HepG2 (cell line): Measurements from ENCODE around the gene MORN5. TPM values are rescaled to one million over a fixed set of nuclear protein-coding genes. Genes with fewer than 3 reads are reported as not detected.

Source experiments
- CBX5 ChIP-seq: sonication (generic); formaldehyde crosslinking; IDR thresholded peaks from 2 replicates; pipeline ENCODE4 v1.4.0; 2020; ENCODE audit warnings: missing genetic modification reagents, borderline replicate concordance
- CHCHD3 ChIP-seq: sonication (generic); formaldehyde crosslinking; IDR thresholded peaks from 2 replicates; pipeline ENCODE4 v1.8.0; 2022; ENCODE audit warnings: mild to moderate bottlenecking, missing genetic modification reagents, moderate library complexity
- EED ChIP-seq: sonication (generic); formaldehyde crosslinking; IDR thresholded peaks from 2 replicates; pipeline ENCODE4 v1.5.0; 2020; ENCODE audit warnings: mild to moderate bottlenecking, missing genetic modification reagents
- FOXK1 ChIP-seq: sonication (generic); formaldehyde crosslinking; IDR thresholded peaks from 2 replicates; pipeline ENCODE4 v1.4.0; 2020; ENCODE audit warnings: low read depth, missing genetic modification reagents, borderline replicate concordance
- FOXK2 ChIP-seq: fragments of 450-650 bp; IDR thresholded peaks from 2 replicates; pipeline ENCODE4 v1.6.1; 2016
- HNF4G ChIP-seq, 2 experiments: sonication (generic) in 1 of 2; formaldehyde crosslinking in 1 of 2; IDR thresholded peaks; 2 replicates each; pipeline versions ENCODE4 v1.4.0 to v1.6.1; 2011 to 2020; ENCODE audit warnings: borderline replicate concordance in 2 of 2, low read depth in 2 of 2, mild to moderate bottlenecking in 2 of 2, low read length in 1 of 2, missing genetic modification reagents in 1 of 2, moderate library complexity in 1 of 2
- PTBP1 ChIP-seq: fragments of 200-400 bp; formaldehyde crosslinking; IDR thresholded peaks from 2 replicates; pipeline ENCODE4 v1.6.1; 2018; ENCODE audit warnings: low read length, low read depth; ENCODE audit not compliant: poor library complexity, severe bottlenecking
- SP1 ChIP-seq, 2 experiments: fragments of 450-650 bp in 1 of 2; sonication (generic) in 1 of 2; formaldehyde crosslinking in 1 of 2; IDR thresholded peaks; 2 replicates each; pipeline versions ENCODE4 v1.4.0 to v1.6.1; 2016 to 2020; ENCODE audit warnings: missing genetic modification reagents in 1 of 2
- ZNF12 ChIP-seq: sonication (generic); formaldehyde crosslinking; IDR thresholded peaks from 2 replicates; pipeline ENCODE4 v1.5.0; 2020; ENCODE audit warnings: missing genetic modification reagents
- ZNF317 ChIP-seq: sonication (generic); formaldehyde crosslinking; IDR thresholded peaks from 2 replicates; pipeline ENCODE4 v1.5.0; 2020; ENCODE audit warnings: mild to moderate bottlenecking, missing genetic modification reagents
- ZSCAN29 ChIP-seq: sonication (generic); formaldehyde crosslinking; conservative IDR thresholded peaks from 2 replicates; pipeline ENCODE4 v1.4.0; 2020; ENCODE audit warnings: mild to moderate bottlenecking, missing genetic modification reagents
- ZSCAN9 ChIP-seq: IDR thresholded peaks from 2 replicates; pipeline ENCODE4 v1.6.1; 2016; ENCODE audit warnings: borderline replicate concordance
- polyA plus RNA-seq, 8 experiments: library from polyadenylated mRNA; depleted of rRNA in 3 of 8; stranded (reverse) in 7 of 8; unstranded in 1 of 8; fragments of >200 nt; fragmentation: Illumina TruSeq in 4 of 8; extraction: Trizol in 4 of 8; gene quantifications; 2 replicates each; pipeline versions ENCODE4 v1.2.1 to v1.2.3, GENCODE V29; 2011 to 2016; ENCODE audit warnings: low read depth in 4 of 8, missing spikeins in 1 of 8, mixed read lengths in 1 of 8; ENCODE audit not compliant: insufficient read depth in 1 of 8
- total RNA-seq, 5 experiments: library from RNA; depleted of rRNA; stranded (reverse); fragments of >200 nt; fragmentation: Illumina TruSeq; extraction: Trizol; gene quantifications; 2 replicates each; pipeline ENCODE4 v1.2.3, GENCODE V29; 2016; ENCODE audit warnings: low read depth in 1 of 5
- TF ChIP-seq, protein P1 (sequence below): IDR thresholded peaks from 2 replicates; pipeline ENCODE4 v1.6.1; 2016; ENCODE audit warnings: mild to moderate bottlenecking, missing biosample characterization, missing genetic modification reagents
- TF ChIP-seq, protein P2 (sequence below): sonication (generic); formaldehyde crosslinking; IDR thresholded peaks from 2 replicates; pipeline ENCODE4 v1.4.0; 2020; ENCODE audit warnings: mild to moderate bottlenecking, missing genetic modification reagents, borderline replicate concordance
- TF ChIP-seq, protein P3 (sequence below): IDR thresholded peaks from 2 replicates; pipeline ENCODE4 v1.6.1; 2016
- TF ChIP-seq, protein P4 (sequence below): sonication (generic); formaldehyde crosslinking; IDR thresholded peaks from 2 replicates; pipeline ENCODE4 v1.4.0; 2020; ENCODE audit warnings: missing genetic modification reagents, mild to moderate bottlenecking, borderline replicate concordance
- TF ChIP-seq, protein P5 (sequence below): sonication (generic); formaldehyde crosslinking; IDR thresholded peaks from 2 replicates; pipeline ENCODE4 v1.5.0; 2020; ENCODE audit warnings: mild to moderate bottlenecking, missing genetic modification reagents

Gene MORN5
- total and polyA plus RNA-seq, 2 of the 13 experiments (the other 11 are each of a cell fraction or from before 2014, with no cell fraction given), result not detected

DNA sequence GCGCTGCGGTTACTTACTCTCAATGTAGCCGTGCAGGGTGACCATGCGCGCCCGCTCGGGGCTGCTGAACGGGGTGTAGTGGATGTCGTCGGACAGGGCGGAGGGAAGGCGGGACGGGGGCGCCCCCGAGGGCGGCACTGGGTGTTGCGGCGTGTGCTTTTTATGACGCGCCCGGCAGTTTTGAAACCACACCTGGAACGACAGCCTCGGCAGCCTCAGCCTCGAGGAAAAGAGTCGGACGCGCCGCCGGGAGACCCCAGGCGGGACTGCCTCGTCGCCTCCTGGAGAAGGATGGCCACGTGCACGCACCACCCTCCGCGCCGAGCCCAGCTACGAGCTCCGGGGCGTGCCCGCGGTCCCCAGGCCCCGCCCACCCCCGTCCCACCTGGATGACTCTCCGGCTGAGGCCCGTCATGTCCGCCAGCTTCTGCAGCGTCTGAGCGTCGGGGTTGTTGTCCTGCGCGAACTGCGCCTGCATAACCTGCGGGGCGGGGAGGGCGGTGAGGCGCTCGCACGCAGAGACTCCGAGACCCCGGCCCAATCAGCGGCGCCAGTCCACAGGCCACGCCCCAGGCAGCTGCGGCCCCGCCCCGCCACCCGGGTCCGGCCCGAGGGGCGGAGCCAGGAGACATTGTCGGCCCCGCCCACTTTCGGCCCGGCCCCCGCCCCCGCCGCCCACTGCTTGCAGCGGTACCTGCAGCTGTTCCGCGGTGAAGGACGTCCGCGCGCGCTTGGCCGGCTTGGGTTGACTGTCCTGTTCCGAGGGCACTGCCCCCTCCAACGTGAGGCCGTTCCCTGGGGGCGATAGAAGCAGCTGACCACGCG lies 54.1 kb downstream of the MORN5 start (continued):
- TF ChIP-seq ZSCAN9 (CRISPR knock-in tag) (no peak; the same call in 1 of the 2 replicates), CHCHD3 (CRISPR knock-in tag) (peak; percentile 78; the same call in 1 of the 2 replicates), SP1 (IDR thresholded peaks at IDR 0.05) (no peak), SP1 (CRISPR knock-in tag; IDR thresholded peaks at IDR 0.05) (peak; percentile 57; the same call in 1 of the 2 replicates), PTBP1 (no peak), EED (CRISPR knock-in tag) (peak; percentile 65; the same call in 1 of the 2 replicates), FOXK1 (CRISPR knock-in tag) (no peak), ZNF317 (CRISPR knock-in tag) (no peak), HNF4G (IDR thresholded peaks at IDR 0.05; ENCODE audit: borderline replicate concordance, low read depth, low read length) (no peak), HNF4G (CRISPR knock-in tag; IDR thresholded peaks at IDR 0.05; ENCODE audit: borderline replicate concordance, low read depth) (no peak), ZSCAN29 (no peak), CBX5 (CRISPR knock-in tag) (no peak), ZNF12 (no peak), FOXK2 (no peak)
- TF ChIP-seq, protein P1, sequence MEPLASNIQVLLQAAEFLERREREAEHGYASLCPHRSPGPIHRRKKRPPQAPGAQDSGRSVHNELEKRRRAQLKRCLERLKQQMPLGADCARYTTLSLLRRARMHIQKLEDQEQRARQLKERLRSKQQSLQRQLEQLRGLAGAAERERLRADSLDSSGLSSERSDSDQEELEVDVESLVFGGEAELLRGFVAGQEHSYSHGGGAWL, result peak; percentile 87
- TF ChIP-seq, protein P2, sequence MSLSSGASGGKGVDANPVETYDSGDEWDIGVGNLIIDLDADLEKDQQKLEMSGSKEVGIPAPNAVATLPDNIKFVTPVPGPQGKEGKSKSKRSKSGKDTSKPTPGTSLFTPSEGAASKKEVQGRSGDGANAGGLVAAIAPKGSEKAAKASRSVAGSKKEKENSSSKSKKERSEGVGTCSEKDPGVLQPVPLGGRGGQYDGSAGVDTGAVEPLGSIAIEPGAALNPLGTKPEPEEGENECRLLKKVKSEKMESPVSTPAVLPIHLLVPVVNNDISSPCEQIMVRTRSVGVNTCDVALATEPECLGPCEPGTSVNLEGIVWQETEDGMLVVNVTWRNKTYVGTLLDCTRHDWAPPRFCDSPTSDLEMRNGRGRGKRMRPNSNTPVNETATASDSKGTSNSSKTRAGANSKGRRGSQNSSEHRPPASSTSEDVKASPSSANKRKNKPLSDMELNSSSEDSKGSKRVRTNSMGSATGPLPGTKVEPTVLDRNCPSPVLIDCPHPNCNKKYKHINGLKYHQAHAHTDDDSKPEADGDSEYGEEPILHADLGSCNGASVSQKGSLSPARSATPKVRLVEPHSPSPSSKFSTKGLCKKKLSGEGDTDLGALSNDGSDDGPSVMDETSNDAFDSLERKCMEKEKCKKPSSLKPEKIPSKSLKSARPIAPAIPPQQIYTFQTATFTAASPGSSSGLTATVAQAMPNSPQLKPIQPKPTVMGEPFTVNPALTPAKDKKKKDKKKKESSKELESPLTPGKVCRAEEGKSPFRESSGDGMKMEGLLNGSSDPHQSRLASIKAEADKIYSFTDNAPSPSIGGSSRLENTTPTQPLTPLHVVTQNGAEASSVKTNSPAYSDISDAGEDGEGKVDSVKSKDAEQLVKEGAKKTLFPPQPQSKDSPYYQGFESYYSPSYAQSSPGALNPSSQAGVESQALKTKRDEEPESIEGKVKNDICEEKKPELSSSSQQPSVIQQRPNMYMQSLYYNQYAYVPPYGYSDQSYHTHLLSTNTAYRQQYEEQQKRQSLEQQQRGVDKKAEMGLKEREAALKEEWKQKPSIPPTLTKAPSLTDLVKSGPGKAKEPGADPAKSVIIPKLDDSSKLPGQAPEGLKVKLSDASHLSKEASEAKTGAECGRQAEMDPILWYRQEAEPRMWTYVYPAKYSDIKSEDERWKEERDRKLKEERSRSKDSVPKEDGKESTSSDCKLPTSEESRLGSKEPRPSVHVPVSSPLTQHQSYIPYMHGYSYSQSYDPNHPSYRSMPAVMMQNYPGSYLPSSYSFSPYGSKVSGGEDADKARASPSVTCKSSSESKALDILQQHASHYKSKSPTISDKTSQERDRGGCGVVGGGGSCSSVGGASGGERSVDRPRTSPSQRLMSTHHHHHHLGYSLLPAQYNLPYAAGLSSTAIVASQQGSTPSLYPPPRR (CRISPR knock-in tag), result no peak
- TF ChIP-seq, protein P3, sequence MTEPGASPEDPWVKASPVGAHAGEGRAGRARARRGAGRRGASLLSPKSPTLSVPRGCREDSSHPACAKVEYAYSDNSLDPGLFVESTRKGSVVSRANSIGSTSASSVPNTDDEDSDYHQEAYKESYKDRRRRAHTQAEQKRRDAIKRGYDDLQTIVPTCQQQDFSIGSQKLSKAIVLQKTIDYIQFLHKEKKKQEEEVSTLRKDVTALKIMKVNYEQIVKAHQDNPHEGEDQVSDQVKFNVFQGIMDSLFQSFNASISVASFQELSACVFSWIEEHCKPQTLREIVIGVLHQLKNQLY (CRISPR knock-in tag), result no peak
- TF ChIP-seq, protein P4, sequence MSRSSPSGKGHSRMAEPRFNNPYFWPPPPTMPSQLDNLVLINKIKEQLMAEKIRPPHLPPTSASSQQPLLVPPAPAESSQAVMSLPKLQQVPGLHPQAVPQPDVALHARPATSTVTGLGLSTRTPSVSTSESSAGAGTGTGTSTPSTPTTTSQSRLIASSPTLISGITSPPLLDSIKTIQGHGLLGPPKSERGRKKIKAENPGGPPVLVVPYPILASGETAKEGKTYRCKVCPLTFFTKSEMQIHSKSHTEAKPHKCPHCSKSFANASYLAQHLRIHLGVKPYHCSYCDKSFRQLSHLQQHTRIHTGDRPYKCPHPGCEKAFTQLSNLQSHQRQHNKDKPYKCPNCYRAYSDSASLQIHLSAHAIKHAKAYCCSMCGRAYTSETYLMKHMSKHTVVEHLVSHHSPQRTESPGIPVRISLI (CRISPR knock-in tag), result no peak
- TF ChIP-seq, protein P5, sequence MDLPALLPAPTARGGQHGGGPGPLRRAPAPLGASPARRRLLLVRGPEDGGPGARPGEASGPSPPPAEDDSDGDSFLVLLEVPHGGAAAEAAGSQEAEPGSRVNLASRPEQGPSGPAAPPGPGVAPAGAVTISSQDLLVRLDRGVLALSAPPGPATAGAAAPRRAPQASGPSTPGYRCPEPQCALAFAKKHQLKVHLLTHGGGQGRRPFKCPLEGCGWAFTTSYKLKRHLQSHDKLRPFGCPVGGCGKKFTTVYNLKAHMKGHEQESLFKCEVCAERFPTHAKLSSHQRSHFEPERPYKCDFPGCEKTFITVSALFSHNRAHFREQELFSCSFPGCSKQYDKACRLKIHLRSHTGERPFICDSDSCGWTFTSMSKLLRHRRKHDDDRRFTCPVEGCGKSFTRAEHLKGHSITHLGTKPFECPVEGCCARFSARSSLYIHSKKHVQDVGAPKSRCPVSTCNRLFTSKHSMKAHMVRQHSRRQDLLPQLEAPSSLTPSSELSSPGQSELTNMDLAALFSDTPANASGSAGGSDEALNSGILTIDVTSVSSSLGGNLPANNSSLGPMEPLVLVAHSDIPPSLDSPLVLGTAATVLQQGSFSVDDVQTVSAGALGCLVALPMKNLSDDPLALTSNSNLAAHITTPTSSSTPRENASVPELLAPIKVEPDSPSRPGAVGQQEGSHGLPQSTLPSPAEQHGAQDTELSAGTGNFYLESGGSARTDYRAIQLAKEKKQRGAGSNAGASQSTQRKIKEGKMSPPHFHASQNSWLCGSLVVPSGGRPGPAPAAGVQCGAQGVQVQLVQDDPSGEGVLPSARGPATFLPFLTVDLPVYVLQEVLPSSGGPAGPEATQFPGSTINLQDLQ, result no peak; the same call in 1 of the 2 replicates
